Mononuclear cell (primary cell): ENCODE data around the gene GRM7. TPM values are rescaled to one million over a fixed set of nuclear protein-coding genes. Genes with fewer than 3 reads are reported as not detected.

ENCODE experiments used
- H3K27me3 ChIP-seq: 2 replicates; pipeline ENCODE4 v1.6.0; 2011; ENCODE audit warnings: low read length, control low read depth; ENCODE audit not compliant: insufficient read depth
- H3K4me1 ChIP-seq: 2 replicates; pipeline ENCODE4 v1.5.1; 2011; ENCODE audit warnings: mild to moderate bottlenecking, low read length, control low read depth; ENCODE audit not compliant: insufficient read depth
- H3K4me3 ChIP-seq: 2 replicates; pipeline ENCODE4 v1.5.1; 2011; ENCODE audit warnings: mild to moderate bottlenecking, low read length, moderate library complexity
- H3K9me3 ChIP-seq: 2 replicates; pipeline ENCODE4 v1.5.1; 2011; ENCODE audit warnings: low read depth, mild to moderate bottlenecking, control low read depth, low read length
- total RNA-seq: library from RNA; depleted of rRNA; stranded (reverse); fragments of >200 nt; gene quantifications from one replicate; pipeline ENCODE4 v1.2.3, GENCODE V29; 2012

The GRM7 gene
- total RNA-seq, 1 donor: not detected

DNA sequence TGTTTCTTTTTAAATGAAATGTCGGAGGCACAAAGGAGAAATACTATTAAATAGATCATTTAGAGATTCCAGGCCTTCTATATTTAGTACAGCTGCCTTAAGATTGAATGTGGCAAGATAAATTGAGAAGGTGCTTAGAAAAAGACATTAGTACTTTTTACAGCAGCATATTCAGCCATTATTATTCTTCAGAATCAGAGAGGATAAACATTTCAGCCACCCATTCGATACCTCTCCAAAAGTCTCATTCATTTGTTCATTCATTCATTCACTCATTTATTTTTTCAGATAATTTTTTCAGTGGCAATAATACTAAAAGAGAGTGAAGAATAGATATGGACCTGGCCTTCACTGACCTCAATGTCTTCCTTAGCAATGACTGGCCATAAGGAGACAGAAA, 347.0 kb downstream of the GRM7 start:
- Histone ChIP-seq H3K4me1 (no peaks in the 10 kb centered on the region), H3K9me3 (no peaks in the 10 kb centered on the region), H3K27me3 (no peaks in the 10 kb centered on the region), H3K4me3 (no peak overlapping the region)

DNA sequence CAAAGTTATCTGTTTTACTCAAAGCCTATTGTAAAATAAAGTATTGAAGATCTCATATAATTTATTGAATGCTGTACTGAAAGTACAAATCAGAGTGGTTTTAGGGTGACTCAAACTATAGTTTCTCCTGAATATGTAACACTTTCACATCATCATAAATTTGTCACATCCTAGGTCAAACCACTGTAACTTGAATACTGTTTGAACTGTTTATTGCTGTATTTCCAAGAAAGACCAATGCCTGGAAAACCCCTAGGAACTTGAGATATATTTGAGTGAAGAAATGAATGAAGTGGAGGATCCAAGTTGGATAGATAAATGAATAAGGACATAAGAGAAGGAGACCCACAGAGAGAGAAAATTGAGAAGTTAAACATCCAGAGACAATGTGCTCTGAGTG, 348.2 kb downstream of the GRM7 start:
- H3K27me3 ChIP-seq: no peaks in the 10 kb centered on the region
- no peak overlapping the region for H3K4me3 ChIP-seq
- H3K9me3 ChIP-seq: no peaks in the 10 kb centered on the region
- H3K4me1 ChIP-seq: no peaks in the 10 kb centered on the region

- no peak overlapping the region for H3K4me3 ChIP-seq
- H3K4me1 ChIP-seq: no peaks in the 10 kb centered on the region
- H3K9me3 ChIP-seq: no peaks in the 10 kb centered on the region
- H3K27me3 ChIP-seq: no peaks in the 10 kb centered on the region
Observed at GRCh38 chr3:7211740-7212139, 350.8 kb downstream of the GRM7 start.

GRCh38 chr3:7215706-7216105, 354.8 kb downstream of the GRM7 start:
- H3K4me1 ChIP-seq: no peaks in the 10 kb centered on the region
- H3K9me3 ChIP-seq: no peaks in the 10 kb centered on the region
- no peaks in the 10 kb centered on the region for H3K27me3 ChIP-seq
- no peak overlapping the region for H3K4me3 ChIP-seq

DNA sequence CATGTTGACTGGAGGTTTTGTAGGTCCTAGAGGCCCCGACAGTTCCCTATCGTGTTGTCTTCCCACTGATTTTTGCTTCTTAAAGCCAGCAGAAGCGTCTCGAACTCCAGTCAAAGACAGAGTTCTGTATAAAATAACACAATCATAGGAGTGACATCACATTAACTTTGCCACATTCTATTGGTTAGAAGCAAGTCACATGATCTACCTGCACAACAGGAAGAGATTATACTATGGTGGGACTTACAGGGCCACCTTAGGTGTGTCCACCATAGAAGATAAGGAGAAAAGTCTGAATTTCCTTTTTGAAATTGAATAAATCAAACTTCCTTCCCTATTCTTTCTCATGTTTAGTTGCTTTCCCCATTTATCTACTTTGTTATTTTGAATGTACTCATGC, 365.5 kb downstream of the GRM7 start:
- H3K4me1 ChIP-seq: no peaks in the 10 kb centered on the region
- no peaks in the 10 kb centered on the region for H3K27me3 ChIP-seq
- H3K9me3 ChIP-seq: no peaks in the 10 kb centered on the region
- no peak overlapping the region for H3K4me3 ChIP-seq

GRCh38 chr3:7238565-7239295, 377.8 kb downstream of the GRM7 start:
- H3K27me3 ChIP-seq: no peaks in the 10 kb centered on the region
- no peaks in the 10 kb centered on the region for H3K9me3 ChIP-seq
- H3K4me1 ChIP-seq: no peaks in the 10 kb centered on the region
- no peak overlapping the region for H3K4me3 ChIP-seq

DNA sequence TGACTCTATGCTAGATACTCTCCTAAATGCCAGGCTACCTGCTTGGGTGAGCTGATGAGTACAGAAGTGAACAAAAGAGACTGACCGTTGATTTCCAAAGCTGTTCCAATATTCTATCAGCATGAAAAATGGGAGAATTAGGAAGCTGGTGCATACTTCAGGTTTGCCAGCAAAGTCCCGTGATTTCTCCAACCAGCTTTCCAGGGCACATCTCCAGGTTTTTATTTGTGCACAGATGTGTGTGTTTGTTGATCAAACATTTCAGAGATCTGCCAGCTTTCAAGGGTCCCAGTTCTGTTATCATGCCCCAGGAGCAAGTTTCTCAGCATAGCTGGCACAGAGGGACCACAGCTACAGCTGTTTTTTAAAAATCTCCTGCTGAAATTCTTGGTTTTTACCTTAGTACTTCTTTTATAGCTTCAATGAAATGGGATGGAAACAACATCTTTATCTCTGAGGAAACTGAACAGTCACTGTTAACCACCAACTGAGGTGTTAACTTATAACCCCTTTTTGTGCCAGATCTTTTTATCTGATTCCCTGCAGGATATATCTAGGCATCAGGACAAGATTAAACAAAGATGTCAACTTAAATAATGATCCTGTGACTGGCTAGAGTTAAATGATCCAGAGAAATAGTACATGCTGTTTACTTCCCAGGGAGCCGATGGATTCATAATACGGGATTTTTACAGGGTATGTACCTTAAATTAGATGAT, 380.8 kb downstream of the GRM7 start:
- Histone ChIP-seq H3K9me3 (no peaks in the 10 kb centered on the region), H3K4me3 (no peak overlapping the region), H3K27me3 (no peaks in the 10 kb centered on the region), H3K4me1 (no peaks in the 10 kb centered on the region)

GRCh38 chr3:7242303-7242635, 381.4 kb downstream of the GRM7 start:
- H3K4me3 ChIP-seq: no peak overlapping the region
- H3K27me3 ChIP-seq: no peaks in the 10 kb centered on the region
- H3K9me3 ChIP-seq: no peaks in the 10 kb centered on the region
- H3K4me1 ChIP-seq: no peaks in the 10 kb centered on the region

- Histone ChIP-seq H3K27me3 (no peaks in the 10 kb centered on the region), H3K4me1 (no peaks in the 10 kb centered on the region)
Observed at GRCh38 chr3:7249493-7250076, 388.7 kb downstream of the GRM7 start.

GRCh38 chr3:7254251-7254650, 393.3 kb downstream of the GRM7 start:
- no peak overlapping the region for H3K4me3 ChIP-seq
- no peaks in the 10 kb centered on the region for H3K4me1 ChIP-seq
- H3K27me3 ChIP-seq: no peaks in the 10 kb centered on the region
- H3K9me3 ChIP-seq: peaks cover 19% of the 10 kb centered on the region

More at GRCh38 chr3:7249493-7250076, 388.7 kb downstream of the GRM7 start:
- H3K4me3 ChIP-seq: no peak overlapping the region
- no peaks in the 10 kb centered on the region for H3K9me3 ChIP-seq

DNA sequence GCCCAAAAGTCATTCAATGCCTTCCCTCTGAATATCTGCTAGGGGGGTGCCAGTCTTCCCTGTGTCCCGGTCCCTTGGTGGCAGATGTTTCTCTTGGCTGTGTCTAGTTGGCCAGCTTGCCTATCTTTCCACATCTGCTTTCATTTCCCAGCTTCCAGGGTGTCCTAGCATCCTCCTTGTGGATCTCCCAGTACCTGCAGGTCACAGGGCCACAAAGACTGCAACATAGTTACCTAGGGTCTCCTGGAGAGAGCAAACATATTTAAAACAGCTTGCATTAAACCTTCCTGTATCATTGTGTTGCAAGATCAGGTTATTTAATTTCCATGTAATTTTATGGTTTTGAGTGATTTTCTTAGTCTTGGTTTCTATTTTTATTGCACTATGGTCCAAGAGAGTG, 400.1 kb downstream of the GRM7 start:
- no peaks in the 10 kb centered on the region for H3K27me3 ChIP-seq
- H3K4me3 ChIP-seq: no peak overlapping the region
- no peaks in the 10 kb centered on the region for H3K4me1 ChIP-seq
- H3K9me3 ChIP-seq: peaks cover 19% of the 10 kb centered on the region

GRCh38 chr3:7263347-7264195, 402.7 kb downstream of the GRM7 start:
- Histone ChIP-seq H3K27me3 (no peaks in the 10 kb centered on the region), H3K4me3 (no peak overlapping the region), H3K9me3 (no peaks in the 10 kb centered on the region), H3K4me1 (no peaks in the 10 kb centered on the region)

DNA sequence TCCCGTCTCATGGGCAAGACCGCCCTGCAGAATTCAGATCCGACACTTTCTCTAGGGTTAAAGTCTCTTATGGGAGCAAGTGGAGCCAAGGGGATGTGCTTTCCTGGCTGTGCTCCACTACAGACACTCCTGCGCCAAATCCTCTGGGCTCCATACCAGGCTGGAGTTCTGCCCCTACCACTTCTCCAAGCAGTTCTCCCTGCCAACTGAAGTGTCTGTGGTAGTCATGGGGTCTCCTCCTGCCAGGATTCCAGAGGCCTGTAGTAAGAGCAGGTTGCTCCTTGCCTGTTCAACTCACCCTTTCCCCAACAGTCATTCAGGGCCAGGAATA, 403.2 kb downstream of the GRM7 start:
- no peak overlapping the region for H3K4me3 ChIP-seq
- no peaks in the 10 kb centered on the region for H3K4me1 ChIP-seq
- H3K27me3 ChIP-seq: no peaks in the 10 kb centered on the region
- no peaks in the 10 kb centered on the region for H3K9me3 ChIP-seq

- H3K4me1 ChIP-seq: no peaks in the 10 kb centered on the region
- no peaks in the 10 kb centered on the region for H3K27me3 ChIP-seq
- no peak overlapping the region for H3K4me3 ChIP-seq
- no peaks in the 10 kb centered on the region for H3K9me3 ChIP-seq
Observed at GRCh38 chr3:7265736-7266135, 404.8 kb downstream of the GRM7 start.

DNA sequence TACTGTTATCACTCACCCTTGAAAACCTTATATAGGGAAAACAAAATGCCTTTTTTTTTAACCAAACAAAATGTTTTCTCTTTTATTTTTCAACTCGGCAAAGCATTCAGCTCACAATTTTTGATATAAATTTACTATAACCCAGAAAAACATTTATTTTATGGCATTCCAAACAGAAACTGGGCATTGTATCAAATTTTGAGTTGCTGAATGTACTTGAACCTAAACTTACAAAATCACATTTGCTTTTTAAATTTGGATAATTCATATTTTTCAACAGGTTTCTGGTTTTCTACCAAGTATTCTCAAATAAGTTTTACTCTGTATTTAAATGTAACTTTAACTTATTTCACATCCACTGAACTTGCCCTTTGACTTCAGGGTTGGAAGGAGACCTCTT, 405.6 kb downstream of the GRM7 start:
- Histone ChIP-seq H3K4me3 (no peak overlapping the region), H3K4me1 (no peaks in the 10 kb centered on the region), H3K27me3 (no peaks in the 10 kb centered on the region), H3K9me3 (no peaks in the 10 kb centered on the region)
